AG04449 (cell line): Measurements from ENCODE around the gene TMEM164.

ENCODE experiments used
- CTCF ChIA-PET: fragments of 350-600 bp; formaldehyde crosslinking; extraction: SDS; loops from one replicate; lab custom pipeline; 2021; ENCODE audit warnings: antibody characterized with exemption; lab: Yijun Ruan, JAX
- POLR2A ChIA-PET: fragments of 400-600, 350-600 bp; formaldehyde crosslinking; extraction: SDS; loops from one replicate; lab custom pipeline; 2020; ENCODE audit warnings: antibody characterized with exemption, inconsistent platforms; lab: Yijun Ruan, JAX
- DNase-seq: peaks from one replicate; pipeline ENCODE4 v3.0.0-alpha.2; 2010; ENCODE audit warnings: low read depth, low spot score
- H3K4me3 ChIP-seq: 2 replicates; pipeline ENCODE4 v1.5.1; 2011; ENCODE audit warnings: low read depth, mild to moderate bottlenecking, control low read depth, low read length
- CTCF ChIP-seq: IDR thresholded peaks from one replicate; pipeline ENCODE4 v1.5.1; 2011; ENCODE audit warnings: mild to moderate bottlenecking, moderate library complexity, low read length, control low read depth, inconsistent platforms; ENCODE audit not compliant: insufficient read depth; ENCODE audit errors: missing control alignments

Gene TMEM164

GRCh38 chrX:110213183-110213582 is 210.3 kb downstream of the TMEM164 start:
- CTCF ChIA-PET: no interaction called here

GRCh38 chrX:110214684-110215083 is 211.8 kb downstream of the TMEM164 start:
- TF ChIP-seq CTCF: no peak
- ChIA-PET CTCF (no interaction called here), POLR2A (no interaction called here)
- no peak overlapping the region for H3K4me3 ChIP-seq
- DNase-seq: no peak

More at GRCh38 chrX:110213183-110213582, 210.3 kb downstream of the TMEM164 start:
- H3K4me3 ChIP-seq: no peak overlapping the region
- no peak for DNase-seq
- POLR2A ChIA-PET: no interaction called here
- TF ChIP-seq CTCF: no peak

- H3K4me3 ChIP-seq: no peak overlapping the region
- no peak for DNase-seq
- ChIA-PET CTCF (no interaction called here), POLR2A (no interaction called here)
- no peak for TF ChIP-seq CTCF
Observed at GRCh38 chrX:110215411-110215810, 212.5 kb downstream of the TMEM164 start.

- CTCF ChIA-PET: no interaction called here
- no peak for DNase-seq
- TF ChIP-seq CTCF: no peak
- no peak overlapping the region for H3K4me3 ChIP-seq
- POLR2A ChIA-PET: no interaction called here
Observed at GRCh38 chrX:110216027-110216426, 213.1 kb downstream of the TMEM164 start.

- CTCF ChIA-PET: no interaction called here
- DNase-seq: no peak
- no peak overlapping the region for H3K4me3 ChIP-seq
- POLR2A ChIA-PET: no interaction called here
- no peak for TF ChIP-seq CTCF
Observed at GRCh38 chrX:110218591-110218990, 215.7 kb downstream of the TMEM164 start.

- no peak overlapping the region for H3K4me3 ChIP-seq
- POLR2A ChIA-PET: interaction anchor here (0.9 kb wide), 1 partner anchor 18 kb away, joined by 3 read pairs; no protein-coding TSS in a partner anchor
- CTCF ChIA-PET: interaction anchor here (1.1 to 1.8 kb wide), 2 partner anchors 61 to 189 kb away, joined by 3 to 4 read pairs; no protein-coding TSS in a partner anchor
- TF ChIP-seq CTCF: no peak
- no peak for DNase-seq
Observed at GRCh38 chrX:110219920-110220319, 217.0 kb downstream of the TMEM164 start.
